Dendritic cell treated with granulocyte-macrophage colony-stimulating factor and Interleukin-4, amounts not matched to agents 40 ng/mL and 50 ng/mL, for 4 days (primary cell): Measurements from ENCODE around the gene CCDC85B.

ENCODE experiments used
- H3K27ac Mint-ChIP-seq: one replicate; pipeline ENCODE4 v1.8.0; 2022; ENCODE audit warnings: mild to moderate bottlenecking, mixed read lengths
- H3K27me3 Mint-ChIP-seq: one replicate; pipeline ENCODE4 v1.8.0; 2022; ENCODE audit warnings: mild to moderate bottlenecking, mixed read lengths
- H3K36me3 Mint-ChIP-seq: one replicate; pipeline ENCODE4 v1.8.0; 2022; ENCODE audit warnings: low read depth, mixed read lengths
- H3K4me1 Mint-ChIP-seq: one replicate; pipeline ENCODE4 v1.8.0; 2022; ENCODE audit warnings: low read depth, mixed read lengths
- H3K4me3 Mint-ChIP-seq: one replicate; pipeline ENCODE4 v1.8.0; 2022; ENCODE audit warnings: mild to moderate bottlenecking, moderate library complexity, mixed read lengths
- H3K9me3 Mint-ChIP-seq: one replicate; pipeline ENCODE4 v1.8.0; 2022; ENCODE audit warnings: mixed read lengths
- intact Hi-C: fragments of 100-400 bp; cut with micrococcal nuclease; formaldehyde crosslinking; loops from one replicate; pipeline ENCODE4 v1.15.0; 2022

CCDC85B gene

GRCh38 chr11:65895482-65895981 is 5.1 kb downstream of the CCDC85B start:
- Mint-ChIP-seq H3K4me1 (peaks cover 60% of the 10 kb centered on the region), H3K4me3 (no peak overlapping the region), H3K27ac (peak overlapping the region; percentile 33), H3K36me3 (peaks cover 33% of the 10 kb centered on the region), H3K9me3 (no peaks in the 10 kb centered on the region), H3K27me3 (no peaks in the 10 kb centered on the region)
- intact Hi-C loops = no loop called here

- Mint-ChIP-seq H3K36me3 (peaks cover 33% of the 10 kb centered on the region), H3K9me3 (no peaks in the 10 kb centered on the region), H3K4me1 (peaks cover 57% of the 10 kb centered on the region), H3K27me3 (no peaks in the 10 kb centered on the region), H3K4me3 (no peak overlapping the region), H3K27ac (peak overlapping the region; percentile 23)
- intact Hi-C loops = no loop called here
Measured at GRCh38 chr11:65896034-65896999, 5.8 kb downstream of the CCDC85B start.

- Mint-ChIP-seq H3K4me3 (no peak overlapping the region), H3K36me3 (peaks cover 30% of the 10 kb centered on the region), H3K9me3 (no peaks in the 10 kb centered on the region), H3K27me3 (no peaks in the 10 kb centered on the region), H3K27ac (no peak overlapping the region), H3K4me1 (peaks cover 58% of the 10 kb centered on the region)
- intact Hi-C loops = no loop called here
Measured at GRCh38 chr11:65897020-65897471, 6.6 kb downstream of the CCDC85B start.

- intact Hi-C loops = no loop called here
- Mint-ChIP-seq H3K4me3 (peak overlapping the region; percentile 83), H3K27me3 (peaks cover 13% of the 10 kb centered on the region), H3K36me3 (peaks cover 21% of the 10 kb centered on the region), H3K27ac (peak overlapping the region; percentile 90), H3K4me1 (peaks cover 46% of the 10 kb centered on the region), H3K9me3 (no peaks in the 10 kb centered on the region)
Measured at GRCh38 chr11:65898656-65899355, 8.3 kb downstream of the CCDC85B start.

GRCh38 chr11:65899356-65900124 is 9.1 kb downstream of the CCDC85B start:
- Mint-ChIP-seq H3K9me3 (no peaks in the 10 kb centered on the region), H3K4me1 (peaks cover 38% of the 10 kb centered on the region), H3K27me3 (peaks cover 13% of the 10 kb centered on the region), H3K36me3 (peaks cover 21% of the 10 kb centered on the region), H3K4me3 (peak overlapping the region; percentile 83), H3K27ac (peak overlapping the region; percentile 90)
- intact Hi-C loops = no loop called here

GRCh38 chr11:65900125-65900898 is 9.8 kb downstream of the CCDC85B start, which contains the start of gene FOSL1:
TSS of gene FOSL1 (minus strand) at chr11:65900388. CDS start at chr11:65900339, 49 bp downstream.
- Mint-ChIP-seq H3K9me3 (no peaks in the 10 kb centered on the region), H3K4me3 (peak within 1 kb of the TSS; percentile 83), H3K27ac (peak within 1 kb of the TSS; percentile 90), H3K4me1 (peaks cover 34% of the 10 kb centered on the region), H3K36me3 (peaks cover 21% of the 10 kb centered on the region), H3K27me3 (peaks cover 14% of the 10 kb centered on the region)
- intact Hi-C loops = no loop called here

GRCh38 chr11:65900899-65901180 is 10.4 kb downstream of the CCDC85B start:
- Mint-ChIP-seq H3K36me3 (peaks cover 16% of the 10 kb centered on the region), H3K27me3 (peaks cover 14% of the 10 kb centered on the region), H3K4me3 (no peak overlapping the region), H3K27ac (peak overlapping the region; percentile 90), H3K4me1 (peaks cover 29% of the 10 kb centered on the region), H3K9me3 (no peaks in the 10 kb centered on the region)
- intact Hi-C loops = no loop called here

GRCh38 chr11:65903068-65903481 is 12.6 kb downstream of the CCDC85B start:
- no peak overlapping the region for H3K4me3 Mint-ChIP-seq
- no peak overlapping the region for H3K27ac Mint-ChIP-seq
- H3K36me3 Mint-ChIP-seq = peaks cover 6% of the 10 kb centered on the region
- H3K27me3 Mint-ChIP-seq = peaks cover 16% of the 10 kb centered on the region
- H3K9me3 Mint-ChIP-seq = no peaks in the 10 kb centered on the region
- intact Hi-C loops = no loop called here
- peaks cover 19% of the 10 kb centered on the region for H3K4me1 Mint-ChIP-seq

- peaks cover 17% of the 10 kb centered on the region for H3K27me3 Mint-ChIP-seq
- H3K9me3 Mint-ChIP-seq = no peaks in the 10 kb centered on the region
- no peak overlapping the region for H3K27ac Mint-ChIP-seq
- no peak overlapping the region for H3K4me3 Mint-ChIP-seq
- intact Hi-C loops = no loop called here
- H3K4me1 Mint-ChIP-seq = peaks cover 16% of the 10 kb centered on the region
- H3K36me3 Mint-ChIP-seq = peaks cover 6% of the 10 kb centered on the region
Measured at GRCh38 chr11:65903715-65904114, 13.2 kb downstream of the CCDC85B start.

GRCh38 chr11:65906602-65907001 is 16.1 kb downstream of the CCDC85B start:
- intact Hi-C loops = no loop called here
- Mint-ChIP-seq H3K27me3 (peaks cover 24% of the 10 kb centered on the region), H3K4me1 (peaks cover 11% of the 10 kb centered on the region), H3K36me3 (no peaks in the 10 kb centered on the region), H3K9me3 (no peaks in the 10 kb centered on the region), H3K27ac (no peak overlapping the region), H3K4me3 (no peak overlapping the region)

GRCh38 chr11:65907878-65908277 is 17.4 kb downstream of the CCDC85B start:
- Mint-ChIP-seq H3K36me3 (no peaks in the 10 kb centered on the region), H3K4me1 (peaks cover 9% of the 10 kb centered on the region), H3K4me3 (no peak overlapping the region), H3K27ac (no peak overlapping the region), H3K9me3 (no peaks in the 10 kb centered on the region), H3K27me3 (peaks cover 18% of the 10 kb centered on the region)
- intact Hi-C loops = no loop called here

GRCh38 chr11:65911682-65912568 is 21.5 kb downstream of the CCDC85B start:
- Mint-ChIP-seq H3K9me3 (no peaks in the 10 kb centered on the region), H3K4me1 (peaks cover 36% of the 10 kb centered on the region), H3K4me3 (no peak overlapping the region), H3K27me3 (peaks cover 14% of the 10 kb centered on the region), H3K27ac (peak overlapping the region; percentile 4), H3K36me3 (peaks cover 7% of the 10 kb centered on the region)
- intact Hi-C loops = no loop called here
